PFSK-1 (cell line): ENCODE data around the gene CHPF2.

ENCODE experiments used
- POLR2AphosphoS5 ChIP-seq: IDR thresholded peaks from 2 replicates; pipeline ENCODE4 v1.6.1; 2012; ENCODE audit warnings: low read depth, mild to moderate bottlenecking, control low read depth, low read length, moderate library complexity
- REST ChIP-seq, 2 experiments: IDR thresholded peaks; 2 replicates each; pipeline versions ENCODE4 v1.6.1 to v1.8.0; 2011 to 2012; ENCODE audit warnings: low read depth in 2 of 2, low read length in 2 of 2, control low read depth in 1 of 2, inconsistent platforms in 1 of 2, mild to moderate bottlenecking in 1 of 2, moderate library complexity in 1 of 2; ENCODE audit not compliant: insufficient read depth in 1 of 2
- SIN3A ChIP-seq: IDR thresholded peaks from 2 replicates; pipeline ENCODE4 v1.6.1; 2012; ENCODE audit warnings: mild to moderate bottlenecking, low read length, moderate library complexity, borderline replicate concordance; ENCODE audit not compliant: insufficient read depth

- TF ChIP-seq POLR2AphosphoS5 (no peak), REST (IDR thresholded peaks at IDR 0.05; ENCODE audit: insufficient read depth in 1 of 2, low read depth in 2 of 2, low read length in 2 of 2) (no peak), SIN3A (no peak)
Observed at GRCh38 chr7:151205730-151206129, 26.6 kb upstream of the CHPF2 start.
